Measurements from ENCODE around the gene PTPRG. TPM values are rescaled to one million over a fixed set of nuclear protein-coding genes. Genes with fewer than 3 reads are reported as not detected.

The PTPRG gene
- total RNA-seq, 1 experiment from 2014 or later, result 32.1 TPM

GRCh38 chr3:62073038-62073437 is 511.7 kb downstream of the PTPRG start:
- no peak for TF ChIP-seq RAD21 (IDR thresholded peaks at IDR 0.05; ENCODE audit: low read depth)
- no peak for TF ChIP-seq FOSL1 (IDR thresholded peaks at IDR 0.05; ENCODE audit: low read depth)
- no peak for TF ChIP-seq MAX (IDR thresholded peaks at IDR 0.05)
- TF ChIP-seq ATF3 (IDR thresholded peaks at IDR 0.05), result no peak
- TF ChIP-seq JUND (IDR thresholded peaks at IDR 0.05), result no peak
- no peak for TF ChIP-seq SIN3A (IDR thresholded peaks at IDR 0.05; ENCODE audit: low read depth)
- no peak for TF ChIP-seq CTCF (IDR thresholded peaks at IDR 0.05 in 2 of 3, conservative IDR thresholded peaks at IDR 0.05 in 1 of 3; ENCODE audit: borderline replicate concordance in 1 of 3, insufficient read depth in 1 of 3, low read depth in 2 of 3, low read length in 2 of 3)
- no peak for TF ChIP-seq EZH2 (IDR thresholded peaks at IDR 0.05)
- no peak for TF ChIP-seq ZBTB33 (IDR thresholded peaks at IDR 0.05; ENCODE audit: extremely low read depth, insufficient replicate concordance, low read length)
- TF ChIP-seq ELF1 (IDR thresholded peaks at IDR 0.05; ENCODE audit: borderline replicate concordance, low read depth), result no peak
- TF ChIP-seq CEBPB (IDR thresholded peaks at IDR 0.05; ENCODE audit: low read depth), result no peak
- ChIA-PET RAD21 (ENCODE audit: low non-redundant PET in 1 of 2, low total read pairs in 2 of 2, uncharacterized antibody in 2 of 2, unreplicated experiment in 2 of 2) (no interaction called here), POLR2A (no interaction called here), CTCF (no interaction called here)
- intact Hi-C loops (cut with micrococcal nuclease), result no loop called here
- Histone ChIP-seq H3K9me2 (ENCODE audit: insufficient read depth) (no peaks in the 10 kb centered on the region), H3K4me1 (ENCODE audit: control insufficient read depth in 1 of 2, insufficient read depth in 2 of 2, low read length in 2 of 2) (no peaks in the 10 kb centered on the region), H4K20me1 (ENCODE audit: insufficient read depth) (no peaks in the 10 kb centered on the region), H2AFZ (ENCODE audit: low read depth, low read length, poor library complexity, severe bottlenecking) (no peak overlapping the region), H3K27ac (ENCODE audit: low read depth, low read length) (no peak overlapping the region), H3K27me3 (ENCODE audit: insufficient read depth, low read length) (no peaks in the 10 kb centered on the region), H3K9ac (ENCODE audit: low read length) (no peak overlapping the region), H3K4me2 (ENCODE audit: low read length) (no peak overlapping the region), H3K36me3 (ENCODE audit: control insufficient read depth in 1 of 2, insufficient read depth in 2 of 2, low read length in 2 of 2) (no peaks in the 10 kb centered on the region), H3K79me2 (ENCODE audit: insufficient read depth, low read length) (no peaks in the 10 kb centered on the region), H3K9me3 (ENCODE audit: control insufficient read depth in 1 of 2, insufficient read depth in 1 of 2, low read depth in 1 of 2, low read length in 2 of 2) (no peaks in the 10 kb centered on the region), H3K4me3 (replicated peaks in 1 of 2; ENCODE audit: low read depth in 1 of 2, low read length in 2 of 2) (no peak overlapping the region)
- ATAC-seq (no peak), DNase-seq (ENCODE audit: low read depth, low spot score) (no peak)
- BruUV-seq (replicated peaks), result no TSS peak
